Astrocyte (in vitro differentiated cells and primary cell): Measurements from ENCODE around the gene FUT8. TPM values are rescaled to one million over a fixed set of nuclear protein-coding genes. Genes with fewer than 3 reads are reported as not detected.

Experiments used
- DNase-seq: peaks from one replicate; pipeline ENCODE4 v3.0.0-alpha.2; 2010; ENCODE audit warnings: low read depth
- FAIRE-seq: peaks from 2 replicates; lab custom pipeline; 2011; peaks lifted over from hg19 to GRCh38; lab: Jason Lieb, UNC
- H2AFZ ChIP-seq: 2 replicates; pipeline ENCODE4 v1.6.0; 2012; ENCODE audit warnings: low read depth, low read length, inconsistent platforms
- H3K27ac ChIP-seq: 2 replicates; pipeline ENCODE4 v1.5.1; 2011; ENCODE audit warnings: low read depth, low read length, inconsistent platforms
- H3K27me3 ChIP-seq: 2 replicates; pipeline ENCODE4 v1.6.0; 2011; ENCODE audit warnings: low read length, inconsistent platforms; ENCODE audit not compliant: insufficient read depth
- H3K36me3 ChIP-seq: 2 replicates; pipeline ENCODE4 v1.5.1; 2011; ENCODE audit warnings: low read length, inconsistent platforms; ENCODE audit not compliant: insufficient read depth
- H3K4me1 ChIP-seq: 2 replicates; pipeline ENCODE4 v1.5.1; 2011; ENCODE audit warnings: low read length, inconsistent platforms; ENCODE audit not compliant: insufficient read depth
- H3K4me2 ChIP-seq: 2 replicates; pipeline ENCODE4 v1.6.0; 2012; ENCODE audit warnings: low read length, inconsistent platforms
- H3K4me3 ChIP-seq: 2 replicates; pipeline ENCODE4 v1.5.1; 2011; ENCODE audit warnings: low read depth, mild to moderate bottlenecking, low read length, inconsistent platforms; ENCODE audit not compliant: insufficient read depth
- H3K79me2 ChIP-seq: 2 replicates; pipeline ENCODE4 v1.6.0; 2012; ENCODE audit warnings: mild to moderate bottlenecking, low read length, inconsistent platforms; ENCODE audit not compliant: insufficient read depth
- H3K9ac ChIP-seq: 2 replicates; pipeline ENCODE4 v1.6.0; 2012; ENCODE audit warnings: mild to moderate bottlenecking, low read length, inconsistent platforms
- H3K9me3 ChIP-seq: 2 replicates; pipeline ENCODE4 v1.5.1; 2012; ENCODE audit warnings: low read depth, mild to moderate bottlenecking, low read length, inconsistent platforms; ENCODE audit not compliant: insufficient read depth
- H4K20me1 ChIP-seq: 2 replicates; pipeline ENCODE4 v1.6.0; 2012; ENCODE audit warnings: low read length, inconsistent platforms; ENCODE audit not compliant: insufficient read depth
- H3K27ac Mint-ChIP-seq: one replicate; pipeline ENCODE4 v1.8.0; 2021; ENCODE audit warnings: mild to moderate bottlenecking, mixed read lengths; ENCODE audit not compliant: unreplicated experiment
- H3K27me3 Mint-ChIP-seq: one replicate; pipeline ENCODE4 v1.8.0; 2021; ENCODE audit warnings: low read depth, mixed read lengths; ENCODE audit not compliant: unreplicated experiment
- H3K36me3 Mint-ChIP-seq: one replicate; pipeline ENCODE4 v1.8.0; 2021; ENCODE audit warnings: low read depth, mixed read lengths; ENCODE audit not compliant: unreplicated experiment
- H3K4me1 Mint-ChIP-seq: one replicate; pipeline ENCODE4 v1.8.0; 2021; ENCODE audit warnings: low read depth, mixed read lengths; ENCODE audit not compliant: unreplicated experiment
- H3K4me3 Mint-ChIP-seq: one replicate; pipeline ENCODE4 v1.8.0; 2021; ENCODE audit warnings: mild to moderate bottlenecking, moderate library complexity, mixed read lengths; ENCODE audit not compliant: unreplicated experiment
- H3K9me3 Mint-ChIP-seq: one replicate; pipeline ENCODE4 v1.8.0; 2021; ENCODE audit warnings: mild to moderate bottlenecking, mixed read lengths; ENCODE audit not compliant: unreplicated experiment
- EZH2 ChIP-seq: IDR thresholded peaks from 2 replicates; pipeline ENCODE4 v1.6.1; 2012; ENCODE audit warnings: mild to moderate bottlenecking, low read length, inconsistent platforms; ENCODE audit not compliant: insufficient read depth
- total RNA-seq: library from RNA; stranded (reverse); gene quantifications from 2 replicates; pipeline ENCODE4 v1.2.1, GENCODE V29; 2021
- TF ChIP-seq, protein P1 (sequence below): IDR thresholded peaks from 2 replicates; pipeline ENCODE4 v1.5.1; 2011; ENCODE audit warnings: low read depth, mild to moderate bottlenecking, inconsistent platforms, low read length, moderate library complexity; ENCODE audit not compliant: insufficient read depth

The FUT8 gene
- total RNA-seq, 1 donor from 2014 or later, result 52.7 TPM

DNA sequence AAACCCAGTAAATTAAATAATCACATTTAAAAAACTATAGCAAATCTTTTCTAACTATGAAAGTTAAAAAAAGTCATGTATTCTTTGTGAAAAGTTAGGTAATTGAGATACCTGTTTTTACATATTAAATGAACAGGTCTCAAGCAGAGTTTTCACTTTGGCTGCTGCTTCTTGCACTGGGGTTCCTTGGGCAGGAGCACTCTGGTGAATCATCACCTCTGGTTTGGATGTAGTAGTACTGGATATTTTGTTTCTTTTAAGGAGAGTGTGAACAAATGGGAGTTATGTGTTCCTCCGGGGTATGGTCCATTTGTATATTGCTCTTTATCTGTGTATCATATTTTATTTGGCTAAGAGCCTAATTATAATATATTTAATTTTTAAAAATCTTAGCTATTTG lies 82.7 kb downstream of the FUT8 start:
- no peak overlapping the region for H3K27ac Mint-ChIP-seq
- H3K4me3 Mint-ChIP-seq, result no peak overlapping the region
- FAIRE-seq, result no peak

GRCh38 chr14:65496178-65496993 lies 83.9 kb downstream of the FUT8 start:
- DNase-seq (peak; percentile 43), FAIRE-seq (no peak)
- H3K4me3 Mint-ChIP-seq, result no peak overlapping the region
- H4K20me1 ChIP-seq, result peaks cover 10% of the 10 kb centered on the region
- H3K27me3 ChIP-seq, result no peaks in the 10 kb centered on the region
- H3K79me2 ChIP-seq, result peaks cover 76% of the 10 kb centered on the region
- H3K4me2 ChIP-seq, result no peak overlapping the region
- H2AFZ ChIP-seq, result no peak overlapping the region
- no peaks in the 10 kb centered on the region for H3K4me1 ChIP-seq
- peak overlapping the region; percentile 29 for H3K27ac Mint-ChIP-seq
- TF ChIP-seq, protein P1, sequence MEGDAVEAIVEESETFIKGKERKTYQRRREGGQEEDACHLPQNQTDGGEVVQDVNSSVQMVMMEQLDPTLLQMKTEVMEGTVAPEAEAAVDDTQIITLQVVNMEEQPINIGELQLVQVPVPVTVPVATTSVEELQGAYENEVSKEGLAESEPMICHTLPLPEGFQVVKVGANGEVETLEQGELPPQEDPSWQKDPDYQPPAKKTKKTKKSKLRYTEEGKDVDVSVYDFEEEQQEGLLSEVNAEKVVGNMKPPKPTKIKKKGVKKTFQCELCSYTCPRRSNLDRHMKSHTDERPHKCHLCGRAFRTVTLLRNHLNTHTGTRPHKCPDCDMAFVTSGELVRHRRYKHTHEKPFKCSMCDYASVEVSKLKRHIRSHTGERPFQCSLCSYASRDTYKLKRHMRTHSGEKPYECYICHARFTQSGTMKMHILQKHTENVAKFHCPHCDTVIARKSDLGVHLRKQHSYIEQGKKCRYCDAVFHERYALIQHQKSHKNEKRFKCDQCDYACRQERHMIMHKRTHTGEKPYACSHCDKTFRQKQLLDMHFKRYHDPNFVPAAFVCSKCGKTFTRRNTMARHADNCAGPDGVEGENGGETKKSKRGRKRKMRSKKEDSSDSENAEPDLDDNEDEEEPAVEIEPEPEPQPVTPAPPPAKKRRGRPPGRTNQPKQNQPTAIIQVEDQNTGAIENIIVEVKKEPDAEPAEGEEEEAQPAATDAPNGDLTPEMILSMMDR, result no peak
- TF ChIP-seq EZH2, result no peak
- H3K36me3 ChIP-seq, result no peaks in the 10 kb centered on the region
- H3K4me1 Mint-ChIP-seq, result no peaks in the 10 kb centered on the region
- peaks cover 2% of the 10 kb centered on the region for H3K36me3 Mint-ChIP-seq
- H3K4me3 ChIP-seq, result no peak overlapping the region
- H3K9ac ChIP-seq, result no peak overlapping the region
- H3K9me3 ChIP-seq, result no peaks in the 10 kb centered on the region
- H3K27ac ChIP-seq, result no peak overlapping the region
- H3K9me3 Mint-ChIP-seq, result no peaks in the 10 kb centered on the region
- no peaks in the 10 kb centered on the region for H3K27me3 Mint-ChIP-seq

More for the DNA sequence above, 82.7 kb downstream of the FUT8 start:
- Histone ChIP-seq H3K36me3 (no peaks in the 10 kb centered on the region), H3K27me3 (no peaks in the 10 kb centered on the region), H4K20me1 (no peaks in the 10 kb centered on the region), H3K79me2 (peaks cover 68% of the 10 kb centered on the region), H3K27ac (no peak overlapping the region), H3K9me3 (no peaks in the 10 kb centered on the region), H3K4me3 (no peak overlapping the region), H3K4me1 (no peaks in the 10 kb centered on the region), H2AFZ (no peak overlapping the region), H3K9ac (no peak overlapping the region), H3K4me2 (no peak overlapping the region)
- TF ChIP-seq EZH2, result no peak
- TF ChIP-seq, protein P1, result no peak
- Mint-ChIP-seq H3K4me1 (no peaks in the 10 kb centered on the region), H3K36me3 (peaks cover 2% of the 10 kb centered on the region), H3K27me3 (no peaks in the 10 kb centered on the region), H3K9me3 (no peaks in the 10 kb centered on the region)
- DNase-seq, result peak; percentile 52

GRCh38 chr14:65499138-65499537 lies 86.6 kb downstream of the FUT8 start:
- no peaks in the 10 kb centered on the region for H3K9me3 ChIP-seq
- Mint-ChIP-seq H3K27ac (no peak overlapping the region), H3K36me3 (peaks cover 2% of the 10 kb centered on the region), H3K4me1 (peaks cover 7% of the 10 kb centered on the region), H3K9me3 (no peaks in the 10 kb centered on the region), H3K27me3 (no peaks in the 10 kb centered on the region), H3K4me3 (no peak overlapping the region)
- no peaks in the 10 kb centered on the region for H3K27me3 ChIP-seq
- peaks cover 3% of the 10 kb centered on the region for H3K4me1 ChIP-seq
- TF ChIP-seq, protein P1, result no peak
- TF ChIP-seq EZH2, result no peak
- H3K9ac ChIP-seq, result no peak overlapping the region
- H3K79me2 ChIP-seq, result peaks cover 82% of the 10 kb centered on the region
- H4K20me1 ChIP-seq, result peaks cover 23% of the 10 kb centered on the region
- no peak overlapping the region for H3K27ac ChIP-seq
- no peaks in the 10 kb centered on the region for H3K36me3 ChIP-seq
- no peak overlapping the region for H3K4me3 ChIP-seq
- FAIRE-seq (no peak), DNase-seq (no peak)
- no peak overlapping the region for H3K4me2 ChIP-seq
- no peak overlapping the region for H2AFZ ChIP-seq
